AG20443 (cell line): ENCODE results near the gene SIPA1L3.
A peak's percentile ranks its signal among the peaks of the same experiment; 100 is the strongest.

ENCODE experiments used
- DNase-seq: peaks from one replicate; pipeline ENCODE4 v3.0.0; 2012; ENCODE audit warnings: low spot score, mixed read lengths

Gene SIPA1L3

DNA sequence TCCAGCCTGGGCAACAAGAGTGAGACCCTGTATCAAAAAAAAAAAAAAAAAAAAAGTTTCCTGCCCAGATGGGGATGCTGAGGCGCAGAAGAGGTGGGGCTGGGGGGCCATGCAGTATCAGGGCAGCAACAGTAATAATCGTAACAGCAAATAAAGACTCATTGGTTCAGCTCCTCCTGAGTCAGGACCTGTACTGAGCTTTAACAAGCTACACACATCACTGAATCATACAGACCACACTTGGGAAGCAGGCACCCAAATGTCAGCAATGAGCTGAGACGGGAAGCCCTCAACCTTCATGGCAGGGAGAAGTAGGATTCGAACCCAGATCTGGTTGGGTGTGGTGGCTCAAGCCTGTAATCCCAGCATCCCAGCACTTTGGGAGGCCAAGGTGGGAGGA is 327.6 kb downstream of the SIPA1L3 start:
- no peak for DNase-seq

DNA sequence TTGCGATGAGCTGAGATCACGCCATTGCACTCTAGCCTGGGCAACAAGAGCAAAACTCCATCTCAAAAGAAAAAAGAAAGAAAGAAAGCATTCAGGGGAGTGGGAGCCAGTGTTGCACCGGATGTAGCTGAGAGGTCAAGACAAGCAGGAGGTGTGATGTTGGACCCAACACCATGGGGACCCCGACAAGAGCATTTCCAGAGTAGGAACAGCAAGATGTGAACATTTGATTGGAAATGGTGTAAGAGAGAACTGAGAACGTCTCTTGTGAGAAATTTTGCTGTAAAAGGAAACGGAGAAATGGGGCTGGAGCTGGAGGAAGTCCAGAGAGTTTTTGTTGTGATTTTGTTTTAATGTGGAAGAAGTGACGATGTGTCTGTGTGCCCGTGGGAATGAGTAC is 332.8 kb downstream of the SIPA1L3 start:
- no peak for DNase-seq

DNA sequence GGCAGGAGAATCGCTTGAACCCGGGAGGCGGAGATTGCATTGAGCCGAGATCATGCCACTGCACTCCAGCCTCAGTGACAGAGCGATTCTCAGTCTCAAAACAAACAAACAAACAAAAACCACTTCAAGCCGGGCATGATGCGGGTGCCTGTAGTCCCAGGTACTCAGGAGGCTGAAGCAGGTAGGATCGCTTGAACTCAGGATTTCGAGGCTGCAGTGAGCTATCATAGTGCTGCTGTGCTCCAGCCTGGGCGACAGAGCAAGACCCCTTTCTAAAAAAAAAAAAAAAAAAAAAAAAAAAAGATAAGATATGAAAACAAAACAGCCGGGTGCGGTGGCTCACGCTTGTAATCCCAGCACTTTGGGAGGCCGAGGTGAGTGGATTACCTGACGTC is 336.3 kb downstream of the SIPA1L3 start:
- DNase-seq, result no peak

DNA sequence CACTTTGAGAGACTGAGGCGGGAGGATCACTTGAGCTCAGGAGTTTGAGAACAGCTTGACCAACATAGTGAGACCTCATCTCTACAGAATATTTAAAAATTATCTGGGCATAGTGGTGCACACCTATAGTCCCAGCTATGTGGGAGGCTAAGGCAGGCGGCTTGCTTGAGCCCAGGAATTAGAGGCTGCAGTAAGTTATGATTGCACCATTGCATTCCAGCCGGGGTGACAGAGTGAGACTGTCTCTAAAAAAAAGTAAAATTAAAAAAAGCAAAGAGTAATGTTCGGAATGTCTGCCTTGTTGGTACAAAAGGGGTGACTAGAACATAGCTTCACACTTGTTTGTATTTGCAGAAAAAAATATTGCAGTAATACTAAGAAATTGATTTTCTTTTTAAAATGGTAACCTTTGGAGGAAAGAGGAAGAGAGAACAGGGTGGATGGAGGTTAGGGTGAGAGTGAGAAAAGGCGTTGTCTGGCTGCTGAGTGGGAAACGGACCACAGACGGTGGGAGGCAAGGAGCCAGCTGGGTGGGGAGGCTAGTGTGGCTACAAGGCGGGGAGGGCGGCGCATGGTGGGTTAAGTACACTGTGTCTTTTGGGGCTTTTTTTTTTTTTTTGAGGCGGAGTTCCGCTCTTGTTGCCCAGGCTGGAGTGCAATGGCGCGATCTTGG is 339.0 kb downstream of the SIPA1L3 start:
- DNase-seq, result no peak

DNA sequence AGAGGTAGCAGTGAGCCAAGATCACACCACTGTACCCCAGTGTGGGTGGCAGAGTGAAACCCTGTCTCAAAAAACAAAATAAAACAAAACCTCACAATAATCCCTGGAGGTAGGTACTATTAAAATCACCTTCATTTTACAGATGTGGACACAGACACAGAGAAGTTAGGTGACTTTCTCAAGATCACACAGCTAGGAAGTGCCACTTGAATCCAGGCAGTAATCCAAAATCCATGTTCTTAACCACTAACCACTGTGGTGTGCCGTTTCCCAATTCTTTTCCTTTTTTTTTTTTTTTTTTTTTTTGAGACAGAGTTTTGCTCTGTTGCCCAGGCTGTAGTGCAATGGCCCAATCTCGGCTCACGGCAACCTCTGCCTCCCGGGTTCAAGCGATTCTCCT is 340.1 kb downstream of the SIPA1L3 start:
- DNase-seq, result peak; percentile 42

DNA sequence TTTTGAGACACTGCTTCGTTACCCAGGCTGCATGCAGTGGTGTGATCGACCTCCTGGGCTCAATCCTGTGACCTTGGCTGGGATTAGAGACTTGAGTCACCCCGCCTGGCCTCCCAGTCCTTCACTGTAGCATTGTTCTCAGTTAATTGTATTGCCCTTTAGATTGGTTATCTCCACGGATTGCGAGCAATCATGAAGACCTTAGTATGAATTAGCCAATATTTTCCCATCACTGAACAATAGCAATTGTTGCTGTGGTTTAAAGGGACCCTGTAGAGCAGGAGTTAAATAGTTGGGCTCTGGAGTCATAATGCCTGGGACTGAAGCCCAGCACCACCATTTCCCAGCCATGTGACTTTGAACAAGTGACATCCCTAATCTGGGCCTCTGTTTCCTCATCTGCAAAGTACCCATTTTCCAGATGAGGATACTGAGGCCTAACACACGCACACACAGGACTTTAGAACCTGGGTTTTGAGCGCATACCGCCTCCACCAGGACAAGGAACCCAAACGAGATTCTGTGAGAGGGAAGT is 340.8 kb downstream of the SIPA1L3 start:
- DNase-seq, result peak; percentile 41

DNA sequence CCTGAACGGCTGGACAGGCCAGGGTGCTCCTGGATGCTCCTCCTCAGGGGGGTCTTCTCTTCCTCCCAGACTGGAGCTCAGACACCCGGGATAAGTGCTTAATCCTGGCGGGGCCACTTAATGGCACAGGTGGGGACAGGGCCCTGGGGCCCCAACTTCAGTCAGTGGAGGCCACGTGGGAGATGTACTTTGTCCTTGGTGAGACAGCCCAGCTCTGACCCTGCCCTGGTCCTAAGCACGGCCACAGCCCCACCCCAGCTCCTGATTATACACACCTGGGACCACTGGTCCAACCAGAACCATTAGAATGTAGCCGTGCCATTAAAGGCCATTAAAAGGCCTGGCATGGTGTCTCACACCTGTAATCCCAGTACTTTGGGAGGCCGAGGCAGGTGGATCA is 341.4 kb downstream of the SIPA1L3 start:
- no peak for DNase-seq

DNA sequence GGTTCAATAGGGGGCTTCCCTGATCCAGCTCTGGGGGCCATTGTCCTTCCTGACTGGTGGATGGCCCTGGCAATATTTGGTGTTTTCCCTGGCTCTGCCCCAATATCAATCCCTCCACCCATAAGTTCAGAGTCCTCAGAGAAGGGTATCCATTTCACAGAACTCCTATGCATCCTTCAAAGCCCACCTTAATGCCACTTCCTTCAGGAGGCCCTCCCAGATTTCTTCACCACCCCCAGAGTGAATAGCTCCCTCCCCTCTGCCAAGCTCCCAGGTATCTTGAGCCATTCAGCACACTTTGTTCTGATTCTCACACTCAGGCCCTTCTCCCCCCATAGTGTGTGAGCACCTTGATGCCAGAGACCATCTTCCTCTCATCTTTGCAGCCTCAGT is 343.4 kb downstream of the SIPA1L3 start:
- DNase-seq, result no peak

DNA sequence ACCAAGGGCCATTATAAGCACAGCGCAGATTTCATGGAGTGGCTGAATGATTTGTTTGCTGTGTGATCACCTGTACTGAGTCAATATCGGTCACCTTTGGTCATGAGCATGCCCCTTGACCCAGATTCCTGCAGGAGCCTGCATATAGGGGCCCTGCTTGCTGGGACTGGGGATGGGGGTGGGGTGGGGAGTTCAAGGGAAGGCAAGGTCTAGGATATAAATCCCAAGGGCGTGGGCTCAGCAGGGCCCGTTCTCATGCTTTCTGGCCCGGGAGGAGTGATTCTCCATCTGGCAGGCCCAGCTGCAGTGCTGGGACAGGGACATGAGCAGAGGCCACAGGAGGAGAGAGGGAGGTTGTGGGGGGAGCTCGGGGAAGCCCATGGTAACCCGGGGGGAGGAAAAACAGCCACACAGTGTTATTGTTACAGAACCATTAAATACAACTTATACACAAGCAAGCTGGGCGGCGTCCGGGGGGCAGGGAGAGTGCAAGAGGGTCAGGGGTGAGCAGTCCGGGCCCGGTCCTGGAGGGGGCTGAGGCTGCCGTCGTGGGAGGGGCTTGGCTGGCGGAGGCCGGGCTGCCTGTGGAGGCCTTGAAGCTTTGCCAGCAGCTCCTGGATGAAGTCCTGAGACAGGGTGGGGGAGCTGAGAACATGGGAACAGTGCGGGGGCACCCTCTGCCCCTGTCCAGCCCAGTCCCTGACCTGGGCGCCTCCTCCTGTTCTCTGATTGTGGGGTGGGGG is 344.0 kb downstream of the SIPA1L3 start:
- DNase-seq, result no peak

DNA sequence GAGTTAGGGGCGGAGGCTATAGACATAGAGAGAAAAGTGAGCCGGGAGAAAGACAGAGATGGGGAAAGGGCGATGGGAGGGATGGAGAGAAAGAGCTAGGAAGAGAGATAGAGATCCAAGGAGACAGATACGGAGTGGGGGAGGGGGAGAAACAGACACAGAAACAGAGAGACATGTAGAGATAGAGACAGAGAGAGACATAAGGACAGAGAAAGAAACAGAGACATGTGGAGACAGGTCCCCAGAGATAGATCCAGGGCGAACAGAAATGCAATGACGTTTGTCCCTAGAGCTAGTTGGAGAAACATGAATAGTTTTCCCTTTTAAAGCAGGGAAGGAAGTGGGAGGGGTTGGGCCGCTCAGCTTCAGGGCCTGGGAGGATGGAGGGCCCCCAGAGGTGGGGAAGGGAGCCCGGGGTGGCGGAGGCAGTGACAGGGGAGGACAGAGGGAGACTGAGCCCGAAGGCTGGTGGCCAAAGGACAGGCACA is 344.6 kb downstream of the SIPA1L3 start:
- DNase-seq, result peak; percentile 49

DNA sequence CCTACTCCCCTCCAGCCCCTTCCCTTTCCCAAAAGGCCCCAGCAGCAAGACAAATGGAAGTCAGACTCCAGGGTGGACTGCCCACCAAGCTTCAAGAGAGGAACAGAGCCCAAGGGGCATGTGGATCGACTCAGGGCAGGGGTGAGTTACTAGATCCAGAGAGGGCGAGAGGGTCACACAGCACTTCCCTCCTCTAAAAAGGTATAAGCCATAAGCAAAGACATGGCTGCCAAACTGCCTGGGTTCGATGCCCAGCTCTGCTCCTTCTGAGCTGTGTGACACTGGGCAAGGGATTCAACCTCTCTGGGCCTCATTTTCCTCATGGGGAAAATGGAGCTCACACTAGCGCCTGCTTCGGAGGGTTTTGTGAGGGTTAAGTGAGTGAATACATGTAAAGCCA is 345.4 kb downstream of the SIPA1L3 start:
- DNase-seq, result no peak

DNA sequence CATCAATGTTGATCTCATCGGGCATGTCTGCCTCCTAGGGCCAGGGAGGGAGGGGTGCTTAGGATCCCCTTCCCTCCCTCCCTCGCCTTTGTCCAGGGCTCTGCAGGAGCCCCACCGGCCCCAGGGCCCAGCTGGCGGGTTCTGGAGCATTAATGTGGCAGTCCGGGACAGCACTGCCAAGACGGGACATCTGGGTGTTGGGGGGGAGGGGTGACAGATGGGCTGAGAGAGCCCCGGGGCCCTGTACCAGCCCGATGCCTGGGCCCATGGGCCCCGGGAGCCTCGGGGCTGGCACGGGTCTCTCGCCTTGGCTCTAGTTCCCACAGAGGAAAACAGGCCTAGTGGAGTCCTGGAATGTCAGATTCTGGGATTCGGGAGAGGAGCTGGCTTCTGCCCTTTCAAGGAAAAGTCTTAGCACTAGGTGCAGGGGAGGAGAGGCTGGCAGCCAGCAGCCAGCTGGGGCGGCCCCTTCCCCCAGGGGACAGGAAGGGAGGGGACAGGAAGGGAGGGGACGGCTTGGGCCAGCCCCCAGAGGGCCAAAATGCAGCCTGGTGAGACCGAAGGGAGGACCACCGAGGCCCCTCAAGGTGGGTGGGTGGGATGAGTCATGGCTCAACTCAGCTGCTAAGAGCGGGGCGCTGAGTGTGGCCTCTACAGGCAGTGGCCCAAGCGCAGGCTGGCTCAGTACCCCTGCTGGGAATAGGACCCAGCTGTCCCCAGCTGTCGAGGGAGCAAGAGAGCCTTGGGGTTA is 346.1 kb downstream of the SIPA1L3 start:
- no peak for DNase-seq

DNA sequence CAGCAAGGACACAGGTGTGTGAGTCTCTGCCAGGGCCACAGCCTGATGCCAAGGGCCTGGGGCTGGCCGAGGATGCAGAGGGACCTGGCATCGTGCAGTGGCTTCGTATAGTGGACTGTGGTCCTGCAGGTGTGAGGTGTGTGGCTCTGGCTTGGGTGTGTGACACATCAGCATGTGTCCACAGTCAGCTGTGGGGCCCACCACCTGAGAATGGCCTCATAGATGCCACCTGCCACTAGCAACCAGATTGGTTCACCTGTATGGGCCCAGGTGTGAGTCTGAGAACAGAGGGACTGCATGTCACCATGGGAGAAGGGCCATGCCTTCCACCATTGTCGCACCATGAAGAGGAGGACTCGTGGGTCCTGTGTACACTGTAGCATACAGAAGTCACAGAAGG is 346.8 kb downstream of the SIPA1L3 start:
- DNase-seq, result no peak

DNA sequence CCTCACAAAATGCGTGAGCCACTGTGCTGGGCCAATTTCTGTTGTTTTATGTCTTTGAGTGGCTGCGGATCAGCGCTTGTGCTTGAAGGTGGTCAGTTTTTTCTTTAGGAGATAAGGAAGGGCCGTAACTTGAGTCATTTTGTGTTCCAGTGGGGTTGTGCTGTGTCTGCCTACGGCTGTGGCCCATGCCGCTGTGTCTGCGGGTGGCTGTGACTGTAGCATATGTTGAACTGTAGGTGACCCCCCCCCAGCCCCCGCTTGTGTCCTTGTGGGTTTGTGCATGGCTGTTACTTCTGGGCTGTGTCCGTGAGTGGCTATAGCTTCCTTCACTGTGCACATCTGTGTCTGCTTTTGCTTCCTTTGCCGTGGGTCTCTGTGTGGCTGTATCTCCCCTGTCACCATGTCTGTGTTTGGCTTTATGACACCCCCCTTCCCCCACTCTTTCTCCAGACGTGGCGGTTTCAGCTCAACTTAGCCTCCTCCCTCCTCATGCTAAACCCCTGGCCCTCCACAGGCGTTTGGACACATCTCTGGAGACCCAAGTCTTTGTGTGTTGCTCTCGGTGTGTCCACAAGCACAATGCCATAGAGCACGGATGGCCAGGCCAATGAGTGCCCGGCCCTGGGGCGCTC is 348.5 kb downstream of the SIPA1L3 start:
- DNase-seq, result no peak
